T-helper 1 cell treated with Interleukin-12 subunit alpha and Interleukin-12 subunit beta and Interleukin-4 antibody, amounts not matched to agents 30 ng/mL and 1 ng/mL, for 36 hours (primary cell): ENCODE results near the gene TBX19. TPM values are rescaled to one million over a fixed set of nuclear protein-coding genes. Genes with fewer than 3 reads are reported as not detected.

Experiments
- intact Hi-C: fragments of 100-400 bp; cut with micrococcal nuclease; formaldehyde crosslinking; loops from one replicate; pipeline ENCODE4 v1.15.1; 2024
- total RNA-seq: library from RNA; stranded (reverse); gene quantifications from 2 replicates; pipeline ENCODE4 v1.2.3, GENCODE V29; 2022

TBX19 gene
- 2.5 and 3.0 TPM in 2 replicates for total RNA-seq

DNA sequence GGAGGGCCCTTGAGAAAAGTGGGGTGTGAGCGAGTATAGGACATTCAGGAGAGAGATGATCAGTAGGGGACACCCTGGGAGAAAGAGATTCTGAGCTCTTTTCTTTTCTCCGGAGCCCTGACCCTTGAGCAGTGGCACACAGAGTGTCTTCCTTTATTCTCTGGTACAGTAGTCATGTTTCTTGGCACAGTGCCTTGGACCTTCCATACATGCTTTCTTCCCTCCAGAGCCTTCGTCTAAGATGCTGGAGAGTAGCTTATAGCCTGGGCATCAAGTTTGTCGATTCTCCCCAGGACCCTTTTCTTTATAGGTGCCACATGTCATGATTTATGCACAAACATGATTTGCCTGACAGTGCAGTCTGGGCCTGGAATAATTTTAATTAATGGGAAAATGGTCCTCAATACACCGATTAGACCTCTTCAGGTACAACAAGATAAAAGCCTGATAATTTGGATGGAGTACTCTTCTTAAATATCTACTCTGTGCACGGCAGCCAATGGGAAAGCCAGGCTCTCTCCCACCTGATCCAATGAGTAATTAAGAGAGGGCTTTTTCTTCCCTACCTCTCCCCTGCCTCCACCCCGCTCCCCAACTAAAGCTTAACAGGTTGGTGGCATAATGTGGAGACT lies at the start of gene TBX19:
TSS of gene TBX19 (plus strand) at position 582 of the 632 bp plus-strand sequence. CDS start 214 bp downstream, outside the sequence.
- intact Hi-C loops = no loop called here

DNA sequence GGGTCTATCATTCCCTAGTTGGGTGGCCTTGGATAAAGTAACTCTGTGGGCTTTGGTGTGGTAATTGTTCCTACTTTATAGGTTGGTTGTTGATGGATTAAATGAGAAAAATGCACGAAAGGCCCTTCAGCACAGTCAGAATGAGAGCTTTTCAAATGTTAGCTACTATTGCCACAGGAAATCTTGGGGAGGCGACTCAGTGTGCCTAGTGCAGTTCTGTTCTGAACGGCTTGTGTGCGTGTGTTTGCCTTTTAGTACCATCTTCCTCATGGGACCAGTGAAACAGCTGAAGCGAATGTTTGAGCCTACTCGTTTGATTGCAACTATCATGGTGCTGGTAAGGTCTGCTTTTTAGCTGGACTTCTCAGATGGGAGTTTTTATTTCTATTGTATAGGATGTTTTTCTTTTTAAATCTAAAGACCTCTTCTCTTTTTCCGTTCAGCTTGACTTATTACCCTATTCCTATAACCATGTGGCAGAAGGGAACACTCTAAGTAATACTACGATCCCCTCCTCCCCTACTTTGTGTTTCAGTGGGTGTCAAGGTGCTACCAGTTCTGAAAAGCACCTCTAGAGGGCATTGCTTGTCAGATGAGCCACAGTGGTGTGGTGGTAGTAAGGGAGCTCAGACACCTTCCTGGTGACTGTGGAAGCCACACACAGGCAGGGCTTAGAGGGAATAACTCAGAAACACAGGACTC lies 45.7 kb upstream of the TBX19 start:
- intact Hi-C loops = loop anchor here (1.0 to 5.0 kb wide), 11 partner anchors 8 to 1252 kb away; partner anchors contain the start of genes NME7, SLC19A2 and TIPRL

- intact Hi-C loops = loop anchor here (1.0 to 5.0 kb wide), 11 partner anchors 8 to 1252 kb away; partner anchors contain the start of genes NME7, SLC19A2 and TIPRL
These were observed 45.2 kb upstream of the TBX19 start for GRCh38 chr1:168235548-168235885.

GRCh38 chr1:168235937-168236336 lies 44.7 kb upstream of the TBX19 start:
- intact Hi-C loops = loop anchor here (1.0 to 5.0 kb wide), 13 partner anchors 9 to 1657 kb away; partner anchors contain the start of genes NME7, SCYL3, SLC19A2 and TIPRL

GRCh38 chr1:168236836-168237611 lies 43.7 kb upstream of the TBX19 start:
- intact Hi-C loops = loop anchor here (1.0 to 5.0 kb wide), 5 partner anchors 172 to 1656 kb away; partner anchors contain the start of genes ATP1B1, SCYL3 and SLC19A2

DNA sequence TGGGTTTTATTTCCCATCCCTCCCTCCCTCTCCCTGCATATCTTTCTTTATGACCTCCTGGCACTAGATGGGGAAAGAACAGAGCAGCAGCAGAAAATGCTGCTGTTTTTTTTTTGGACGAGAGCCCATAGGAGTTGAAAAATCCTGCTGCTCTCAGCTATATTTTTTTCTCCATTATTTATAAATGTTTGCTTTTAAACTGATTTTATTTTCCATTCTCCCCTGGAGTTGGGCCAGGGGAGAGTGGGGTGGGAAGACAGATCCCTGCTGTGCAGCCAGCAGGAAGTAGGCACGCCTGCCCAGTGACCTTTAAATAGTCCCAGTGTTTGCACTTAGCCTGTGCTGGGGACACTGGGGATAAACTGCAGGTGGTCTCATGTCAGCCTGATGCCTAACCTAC lies 37.5 kb upstream of the TBX19 start:
- intact Hi-C loops = no loop called here

- intact Hi-C loops = no loop called here
These were observed 37.0 kb upstream of the TBX19 start for GRCh38 chr1:168243636-168244212.

DNA sequence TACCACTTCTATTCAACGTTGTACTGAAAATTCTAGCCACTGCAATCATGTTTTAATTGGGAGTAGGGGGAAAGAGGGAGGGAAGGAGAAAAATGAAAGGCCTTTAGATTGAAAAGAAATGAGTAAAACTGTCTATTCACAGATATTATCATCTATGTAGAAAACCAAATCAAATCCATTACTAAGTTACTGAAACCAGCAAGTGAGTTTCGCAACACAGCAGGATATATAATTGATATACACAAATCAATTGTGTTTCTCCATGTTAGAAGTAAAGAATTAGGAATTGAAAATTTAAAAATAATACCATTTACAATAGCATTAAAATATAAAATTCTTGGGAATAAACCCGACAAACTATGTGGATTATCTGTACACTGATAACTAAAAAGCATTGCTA lies 35.6 kb upstream of the TBX19 start:
- intact Hi-C loops = no loop called here

DNA sequence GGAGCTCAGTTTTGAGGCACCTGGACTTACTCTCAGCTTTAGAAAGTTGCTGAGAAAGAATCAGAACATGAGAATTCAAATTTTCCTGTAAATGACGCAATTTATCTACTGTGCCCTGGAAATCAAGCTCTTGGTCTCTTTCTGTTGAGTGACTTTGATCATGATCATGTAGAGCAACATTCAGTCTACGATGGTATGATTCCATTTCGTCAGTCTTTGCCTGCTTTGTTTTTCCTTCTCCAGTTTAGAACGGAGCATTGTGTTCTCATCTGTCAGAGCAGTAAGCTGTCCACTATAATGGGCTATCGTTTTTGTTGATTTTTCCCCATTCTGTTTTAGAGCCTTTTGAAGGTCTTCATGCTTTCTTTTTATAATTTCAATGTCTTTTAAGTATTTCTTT lies 34.2 kb upstream of the TBX19 start:
- intact Hi-C loops = no loop called here

- intact Hi-C loops = no loop called here
These were observed 28.4 kb upstream of the TBX19 start for GRCh38 chr1:168252204-168252733.

- intact Hi-C loops = no loop called here
These were observed 24.5 kb upstream of the TBX19 start for GRCh38 chr1:168256164-168256563.

GRCh38 chr1:168257397-168257796 lies 23.3 kb upstream of the TBX19 start:
- intact Hi-C loops = no loop called here

- intact Hi-C loops = no loop called here
These were observed 21.1 kb upstream of the TBX19 start for GRCh38 chr1:168259567-168259966.

DNA sequence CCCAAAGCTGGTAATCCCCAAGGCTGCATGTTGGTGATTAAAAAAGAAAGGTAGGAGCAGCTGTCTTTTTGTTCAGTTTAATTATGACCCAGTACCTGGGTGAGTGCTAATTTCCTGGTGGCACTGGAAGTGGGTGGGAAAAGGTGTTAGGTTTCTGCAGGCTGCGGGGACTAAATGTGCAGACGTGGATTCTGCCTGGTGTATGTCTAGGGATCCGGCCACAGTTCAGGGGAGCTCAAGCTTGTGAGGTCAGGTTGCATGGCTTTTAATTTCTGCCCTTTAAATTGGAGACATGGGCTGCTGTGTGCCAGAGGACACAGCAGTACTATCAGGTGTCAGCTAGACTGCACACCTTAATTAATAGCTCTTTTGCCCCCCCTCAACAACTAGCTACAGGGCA lies 20.3 kb upstream of the TBX19 start:
- intact Hi-C loops = no loop called here

DNA sequence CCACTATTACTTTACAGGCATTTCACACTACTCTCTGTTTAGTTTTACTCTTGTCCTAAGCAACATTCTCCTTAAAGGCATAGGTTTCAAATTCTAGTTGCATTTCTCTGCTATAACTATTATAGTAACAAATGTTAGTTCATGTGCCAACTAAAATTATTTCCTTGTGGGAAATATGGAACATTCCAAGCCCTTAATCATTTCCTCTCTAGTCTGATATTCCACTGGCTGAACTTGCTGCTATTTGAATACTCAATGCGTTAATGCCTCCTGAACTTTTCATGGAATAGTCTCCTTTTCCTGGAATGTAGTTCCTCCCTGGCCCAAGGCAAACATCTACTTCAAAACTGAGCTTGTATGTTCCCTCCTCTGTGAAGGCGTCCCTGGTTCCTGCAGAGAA lies 19.3 kb upstream of the TBX19 start:
- intact Hi-C loops = no loop called here

DNA sequence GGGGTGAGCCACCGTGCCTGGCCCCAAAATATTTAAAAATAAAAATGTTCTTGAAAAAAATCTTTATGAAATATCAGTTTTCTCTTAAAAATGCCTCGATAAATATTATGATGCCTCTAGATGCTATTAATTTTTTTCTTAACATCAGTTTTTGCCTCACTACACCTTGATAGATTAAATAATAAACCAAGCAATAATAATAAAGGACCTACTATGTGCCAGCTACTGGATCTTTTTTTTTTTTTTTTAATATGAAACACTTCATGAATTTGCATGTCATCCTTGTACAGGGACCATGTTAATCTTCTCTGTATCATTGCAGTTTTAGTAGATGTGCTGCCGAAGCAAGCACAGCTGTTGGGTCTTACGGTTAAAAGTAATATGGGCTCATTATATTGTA lies 17.5 kb upstream of the TBX19 start:
- intact Hi-C loops = no loop called here

- intact Hi-C loops = no loop called here
These were observed 16.4 kb upstream of the TBX19 start for GRCh38 chr1:168264296-168264695.

- intact Hi-C loops = no loop called here
These were observed 15.1 kb upstream of the TBX19 start for GRCh38 chr1:168265596-168265995.

GRCh38 chr1:168266644-168267186 lies 14.0 kb upstream of the TBX19 start:
- intact Hi-C loops = no loop called here

GRCh38 chr1:168271636-168272035 lies 9.0 kb upstream of the TBX19 start:
- intact Hi-C loops = no loop called here

DNA sequence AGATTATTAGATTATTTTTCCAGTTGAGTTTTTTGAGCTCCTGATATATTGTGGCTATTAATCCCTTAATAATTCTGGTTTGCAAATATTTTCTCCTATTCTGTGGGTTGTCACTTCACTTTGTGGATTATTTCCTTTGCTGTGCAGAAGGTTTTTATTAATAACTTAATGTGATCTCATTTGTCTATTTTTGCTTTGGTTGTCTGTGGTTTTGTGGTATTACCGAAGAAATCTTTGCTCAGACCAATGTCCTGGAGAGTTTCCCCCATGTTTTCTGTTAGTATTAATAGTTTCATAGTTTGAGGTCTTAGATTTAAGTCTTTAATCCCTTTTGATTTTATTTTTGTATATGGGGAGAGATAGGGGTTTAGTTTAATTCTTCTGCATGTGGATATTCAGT lies 7.1 kb upstream of the TBX19 start:
- intact Hi-C loops = no loop called here
